K562 (cell line): Measurements from ENCODE around the gene SDE2. TPM values are rescaled to one million over a fixed set of nuclear protein-coding genes. Genes with fewer than 3 reads are reported as not detected.

Experiments used
- FOXM1 ChIP-seq, 2 experiments: fragments of 450-650 bp in 1 of 2; sonication (generic) in 1 of 2; formaldehyde crosslinking in 1 of 2; IDR thresholded peaks; 2 replicates each; pipeline versions ENCODE4 v1.6.1 to v1.9.0; 2017 to 2022; ENCODE audit warnings: low read depth in 2 of 2, mild to moderate bottlenecking in 2 of 2, missing genetic modification reagents in 1 of 2, moderate library complexity in 1 of 2
- MXD1 ChIP-seq: fragments of 250-450 bp; sonication (Bioruptor Pico); IDR thresholded peaks from 2 replicates; pipeline ENCODE4 v1.8.0; 2021; ENCODE audit warnings: borderline replicate concordance, mild to moderate bottlenecking, moderate library complexity; ENCODE audit not compliant: poor library complexity, severe bottlenecking
- POLR3G ChIP-seq: IDR thresholded peaks from 2 replicates; pipeline ENCODE4 v1.6.1; 2011; ENCODE audit not compliant: insufficient read length, insufficient replicate concordance; ENCODE audit errors: extremely low read depth
- PRDM10 ChIP-seq: fragments of 450-650 bp; IDR thresholded peaks from 2 replicates; pipeline ENCODE4 v1.6.1; 2018; ENCODE audit not compliant: partially characterized antibody
- SFPQ ChIP-seq: fragments of 200-400 bp; formaldehyde crosslinking; IDR thresholded peaks from 2 replicates; pipeline ENCODE4 v1.6.1; 2017; ENCODE audit warnings: mild to moderate bottlenecking, low read depth, low read length, moderate library complexity
- TOE1 ChIP-seq, 2 experiments: fragments of 450-650 bp in 1 of 2; sonication (generic) in 1 of 2; formaldehyde crosslinking in 1 of 2; IDR thresholded peaks; 2 replicates each; pipeline versions ENCODE4 v1.7.1 to v1.8.0; 2016 to 2022; ENCODE audit warnings: borderline replicate concordance in 2 of 2, mild to moderate bottlenecking in 2 of 2, antibody characterized with exemption in 1 of 2, inconsistent platforms in 1 of 2, low read depth in 1 of 2, missing genetic modification reagents in 1 of 2, moderate library complexity in 1 of 2
- TRIM24 ChIP-seq, 2 experiments: fragments of 450-650 bp; IDR thresholded peaks; 2 replicates each; pipeline ENCODE4 v1.6.1; 2016
- ZBTB49 ChIP-seq: sonication (generic); formaldehyde crosslinking; IDR thresholded peaks from 2 replicates; pipeline ENCODE4 v1.8.0; 2022; ENCODE audit warnings: missing genetic modification reagents, mild to moderate bottlenecking, borderline replicate concordance
- ZNF121 ChIP-seq: sonication (generic); formaldehyde crosslinking; conservative IDR thresholded peaks from 2 replicates; pipeline ENCODE4 v1.8.0; 2022; ENCODE audit warnings: missing genetic modification reagents
- ZNF217 ChIP-seq: sonication (generic); formaldehyde crosslinking; IDR thresholded peaks from 2 replicates; pipeline ENCODE4 v1.8.0; 2022; ENCODE audit warnings: mild to moderate bottlenecking, missing genetic modification reagents
- ZNF431 ChIP-seq: sonication (generic); formaldehyde crosslinking; IDR thresholded peaks from 2 replicates; pipeline ENCODE4 v1.8.0; 2022; ENCODE audit warnings: mild to moderate bottlenecking, missing genetic modification reagents
- ZNF518B ChIP-seq: fragments of 250-450 bp; sonication (Bioruptor Pico); IDR thresholded peaks from 2 replicates; pipeline ENCODE4 v1.5.0; 2021; ENCODE audit warnings: mild to moderate bottlenecking, moderate library complexity
- polyA plus RNA-seq, 8 experiments: library from polyadenylated mRNA; depleted of rRNA in 4 of 8; stranded (reverse) in 5 of 8; unstranded in 3 of 8; fragments of >200 nt; fragmentation: Nextera tagmentation in 2 of 8; fragmentation: Illumina TruSeq in 1 of 8; extraction: Ambion mirVana in 2 of 8; extraction: Trizol in 1 of 8; gene quantifications; 2 replicates each; pipeline versions ENCODE4 v1.2.1 to v1.2.3, GENCODE V29; 2011 to 2014; ENCODE audit warnings: inconsistent platforms in 1 of 8, missing spikeins in 1 of 8
- total RNA-seq, 7 experiments: library from RNA; depleted of rRNA in 6 of 7; stranded (reverse); fragments of >200 nt in 6 of 7; fragmentation: Illumina TruSeq in 2 of 7; extraction: Trizol in 2 of 7; gene quantifications; 2 replicates each; pipeline versions ENCODE4 v1.2.1 to v1.2.3, GENCODE V29; 2011 to 2021; ENCODE audit warnings: low replicate concordance in 1 of 7

Gene SDE2
- total and polyA plus RNA-seq, 9 of the 15 experiments (the other 6 are each of a cell fraction or from before 2014, with no cell fraction given), result 14.3 to 62.3 (median 46.0) TPM

- no peak for TF ChIP-seq ZBTB49 (CRISPR knock-in tag)
- TF ChIP-seq SFPQ, result no peak
- no peak for TF ChIP-seq TRIM24 (IDR thresholded peaks at IDR 0.05)
- TF ChIP-seq FOXM1 (IDR thresholded peaks at IDR 0.05; ENCODE audit: low read depth), result no peak
- TF ChIP-seq FOXM1 (CRISPR knock-in tag; IDR thresholded peaks at IDR 0.05; ENCODE audit: low read depth), result no peak
- TF ChIP-seq PRDM10, result peak; percentile 23
- no peak for TF ChIP-seq ZNF121 (CRISPR knock-in tag)
- TF ChIP-seq ZNF518B, result no peak
- no peak for TF ChIP-seq MXD1 (CRISPR knock-in tag)
- TF ChIP-seq ZNF431, result no peak
- TF ChIP-seq TOE1 (IDR thresholded peaks at IDR 0.05; ENCODE audit: borderline replicate concordance), result peak; percentile 24; the same call in 1 of the 2 replicates
- no peak for TF ChIP-seq TOE1 (CRISPR knock-in tag; IDR thresholded peaks at IDR 0.05; ENCODE audit: borderline replicate concordance, low read depth)
- TF ChIP-seq ZNF217 (CRISPR knock-in tag), result no peak
- TF ChIP-seq POLR3G, result no peak
Measured at GRCh38 chr1:225941942-225942222, 57.3 kb downstream of the SDE2 start (continued).
